WERI-Rb-1 (cell line): ENCODE results near the gene ABHD16B.

ENCODE experiments used
- DNase-seq: peaks from one replicate; pipeline ENCODE4 v3.0.0-alpha.2; 2020
- H3K27ac ChIP-seq: fragments of 250-450 bp; sonication (Bioruptor Pico); 2 replicates; pipeline ENCODE4 v1.5.1; 2020; ENCODE audit warnings: mild to moderate bottlenecking, moderate library complexity
- H3K27me3 ChIP-seq: fragments of 250-450 bp; sonication (Bioruptor Pico); 2 replicates; pipeline ENCODE4 v1.5.1; 2021; ENCODE audit warnings: mild to moderate bottlenecking, low read depth, moderate library complexity; ENCODE audit not compliant: insufficient read depth, severe bottlenecking
- H3K36me3 ChIP-seq: fragments of 250-450 bp; sonication (Bioruptor Pico); 2 replicates; pipeline ENCODE4 v1.5.1; 2020; ENCODE audit warnings: mild to moderate bottlenecking, moderate library complexity
- H3K4me3 ChIP-seq: 2 replicates; pipeline ENCODE4 v1.5.1; 2011; ENCODE audit warnings: low read depth, mild to moderate bottlenecking, control low read depth, low read length
- H3K9me3 ChIP-seq: fragments of 250-450 bp; sonication (Bioruptor Pico); 2 replicates; pipeline ENCODE4 v1.5.1; 2021; ENCODE audit warnings: mild to moderate bottlenecking, moderate library complexity; ENCODE audit not compliant: severe bottlenecking
- CTCF ChIP-seq: IDR thresholded peaks from 2 replicates; pipeline ENCODE4 v1.5.1; 2011; ENCODE audit warnings: low read depth, mild to moderate bottlenecking, control low read depth, inconsistent platforms, low read length

The ABHD16B gene

GRCh38 chr20:63892402-63892801 lies 31.1 kb downstream of the ABHD16B start:
- TF ChIP-seq CTCF = no peak
- H3K9me3 ChIP-seq = no peaks in the 10 kb centered on the region
- no peaks in the 10 kb centered on the region; the same call in 1 of the 2 replicates for H3K36me3 ChIP-seq
- H3K27me3 ChIP-seq = no peaks in the 10 kb centered on the region
- no peak for DNase-seq
- H3K27ac ChIP-seq = no peak overlapping the region
- no peak overlapping the region for H3K4me3 ChIP-seq

GRCh38 chr20:63893999-63894357 lies 32.7 kb downstream of the ABHD16B start:
- Histone ChIP-seq H3K27me3 (no peaks in the 10 kb centered on the region), H3K4me3 (peak overlapping the region; percentile 46; the same call in 1 of the 2 replicates), H3K36me3 (no peaks in the 10 kb centered on the region; the same call in none of the 2 replicates), H3K9me3 (no peaks in the 10 kb centered on the region), H3K27ac (no peak overlapping the region)
- no peak for DNase-seq
- no peak for TF ChIP-seq CTCF

GRCh38 chr20:63894358-63895201 lies 33.3 kb downstream of the ABHD16B start, which contains the start of gene DNAJC5:
Gene DNAJC5 (plus strand): TSS chr20:63895126. CDS start chr20:63928346, 33,220 bp downstream.
- Histone ChIP-seq H3K36me3 (no peaks in the 10 kb centered on the region; the same call in none of the 2 replicates), H3K9me3 (no peaks in the 10 kb centered on the region), H3K27me3 (no peaks in the 10 kb centered on the region), H3K4me3 (peak within 1 kb of the TSS; percentile 62), H3K27ac (peak within 1 kb of the TSS; percentile 75)
- peak; percentile 88 for DNase-seq
- no peak for TF ChIP-seq CTCF

DNA sequence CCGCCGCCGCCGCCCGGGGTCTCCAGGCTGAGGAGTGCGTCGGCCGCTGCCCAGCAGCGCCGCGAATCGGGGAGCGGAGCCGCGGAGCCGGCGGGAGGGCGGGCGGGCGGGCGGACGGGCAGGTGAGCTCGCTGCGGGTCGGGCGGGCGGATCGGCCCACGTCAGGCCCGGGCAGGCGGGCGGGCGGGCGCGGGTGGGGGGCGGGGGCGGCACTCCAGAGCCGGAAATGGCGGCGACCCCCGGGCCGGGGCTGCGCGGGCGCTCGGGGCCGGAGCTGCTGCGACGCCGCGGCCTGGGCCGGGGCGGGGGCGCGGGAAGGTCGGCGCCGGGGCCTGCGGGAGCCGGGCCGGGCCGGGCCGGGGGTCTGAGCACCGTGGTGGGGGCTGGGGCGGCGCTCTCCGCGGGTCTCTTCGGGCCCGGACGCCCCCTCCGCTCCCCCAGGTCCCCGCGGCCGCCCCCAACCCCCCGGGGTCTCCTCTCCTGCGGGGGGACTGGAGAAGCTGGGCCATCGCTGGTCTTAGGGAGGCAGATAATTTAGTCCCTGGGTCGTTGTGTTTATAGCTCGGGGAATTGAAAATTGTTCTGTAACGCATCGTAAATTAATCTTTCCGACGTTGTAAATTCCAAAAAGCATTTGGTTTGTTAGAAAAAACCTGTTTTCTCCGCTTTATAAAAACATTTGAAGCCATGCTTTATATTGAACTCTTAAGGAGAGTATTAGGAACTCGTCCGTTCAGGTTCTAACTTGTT lies 34.1 kb downstream of the ABHD16B start:
- no peak for DNase-seq
- no peak for TF ChIP-seq CTCF

GRCh38 chr20:63895952-63896263 lies 34.6 kb downstream of the ABHD16B start:
- Histone ChIP-seq H3K4me3 (peak overlapping the region; percentile 62), H3K27ac (peak overlapping the region; percentile 75), H3K36me3 (no peaks in the 10 kb centered on the region; the same call in none of the 2 replicates), H3K27me3 (no peaks in the 10 kb centered on the region), H3K9me3 (no peaks in the 10 kb centered on the region)
- DNase-seq = no peak
- TF ChIP-seq CTCF = no peak

More for the DNA sequence above, 34.1 kb downstream of the ABHD16B start:
- H3K4me3 ChIP-seq = peak overlapping the region; percentile 62
- peak overlapping the region; percentile 75 for H3K27ac ChIP-seq
- H3K9me3 ChIP-seq = no peaks in the 10 kb centered on the region
- no peaks in the 10 kb centered on the region; the same call in none of the 2 replicates for H3K36me3 ChIP-seq
- no peaks in the 10 kb centered on the region for H3K27me3 ChIP-seq
